ENCODE measurements around the gene PTPRF.
"Not testable (repeated sequence)": the region's sequence is repeated elsewhere in the genome, so short reads cannot be mapped to it uniquely, and the experiment has no call there.

The PTPRF gene

GRCh38 chr1:43530483-43531106 lies at the start of gene PTPRF:
TSS of gene PTPRF (plus strand) at chr1:43530883. CDS start at chr1:43545076, 14,193 bp downstream.
- Histone ChIP-seq H3K4me3 (ENCODE audit: low read depth in 1 of 2, low read length in 2 of 2) (peak within 1 kb of the TSS; percentile 66 to 73), H3K9me3 (ENCODE audit: control insufficient read depth in 1 of 2, low read length in 2 of 2) (no peaks in the 10 kb centered on the region), H3K36me3 (ENCODE audit: control insufficient read depth in 1 of 2, insufficient read depth in 2 of 2, low read length in 2 of 2) (no peaks in the 10 kb centered on the region), H3K4me1 (ENCODE audit: control insufficient read depth in 1 of 2, insufficient read depth in 2 of 2, low read length in 2 of 2) (peaks cover 0 to 27% of the 10 kb centered on the region in 2 donors), H3K27ac (ENCODE audit: low read length) (peak within 1 kb of the TSS; percentile 54), H3K27me3 (ENCODE audit: low read depth, low read length) (no peaks in the 10 kb centered on the region)

GRCh38 chr1:43481491-43481890 lies 49.2 kb upstream of the PTPRF start:
- no peak overlapping the region for H3K4me3 ChIP-seq (ENCODE audit: low read depth in 1 of 2, low read length in 2 of 2)
- no peaks in the 10 kb centered on the region for H3K4me1 ChIP-seq (ENCODE audit: control insufficient read depth in 1 of 2, insufficient read depth in 2 of 2, low read length in 2 of 2)
- no peak overlapping the region for H3K27ac ChIP-seq (ENCODE audit: low read length)
- H3K27me3 ChIP-seq (ENCODE audit: low read depth, low read length), result no peaks in the 10 kb centered on the region
- no peaks in the 10 kb centered on the region for H3K9me3 ChIP-seq (ENCODE audit: control insufficient read depth in 1 of 2, low read length in 2 of 2)
- H3K36me3 ChIP-seq (ENCODE audit: control insufficient read depth in 1 of 2, insufficient read depth in 2 of 2, low read length in 2 of 2), result no peaks in the 10 kb centered on the region

GRCh38 chr1:43482215-43482614 lies 48.5 kb upstream of the PTPRF start:
- Histone ChIP-seq H3K27ac (ENCODE audit: low read length) (no peak overlapping the region), H3K27me3 (ENCODE audit: low read depth, low read length) (no peaks in the 10 kb centered on the region), H3K36me3 (ENCODE audit: control insufficient read depth in 1 of 2, insufficient read depth in 2 of 2, low read length in 2 of 2) (no peaks in the 10 kb centered on the region), H3K4me1 (ENCODE audit: control insufficient read depth in 1 of 2, insufficient read depth in 2 of 2, low read length in 2 of 2) (no peaks in the 10 kb centered on the region), H3K9me3 (ENCODE audit: control insufficient read depth in 1 of 2, low read length in 2 of 2) (peaks cover 0 to under 1% of the 10 kb centered on the region in 2 donors), H3K4me3 (ENCODE audit: low read depth in 1 of 2, low read length in 2 of 2) (no peak overlapping the region)

- H3K27me3 ChIP-seq (ENCODE audit: low read depth, low read length), result no peaks in the 10 kb centered on the region
- H3K9me3 ChIP-seq (ENCODE audit: control insufficient read depth in 1 of 2, low read length in 2 of 2), result peaks cover 0 to 12% of the 10 kb centered on the region in 2 donors
- no peak overlapping the region for H3K27ac ChIP-seq (ENCODE audit: low read length)
- H3K4me1 ChIP-seq (ENCODE audit: control insufficient read depth in 1 of 2, insufficient read depth in 2 of 2, low read length in 2 of 2), result no peaks in the 10 kb centered on the region
- H3K4me3 ChIP-seq (ENCODE audit: low read depth in 1 of 2, low read length in 2 of 2), result no peak overlapping the region
- no peaks in the 10 kb centered on the region for H3K36me3 ChIP-seq (ENCODE audit: control insufficient read depth in 1 of 2, insufficient read depth in 2 of 2, low read length in 2 of 2)
These were observed 46.3 kb upstream of the PTPRF start for GRCh38 chr1:43484367-43484766.

- no peaks in the 10 kb centered on the region for H3K4me1 ChIP-seq (ENCODE audit: control insufficient read depth in 1 of 2, insufficient read depth in 2 of 2, low read length in 2 of 2)
These were observed 42.5 kb upstream of the PTPRF start for GRCh38 chr1:43488165-43488564.

GRCh38 chr1:43491061-43491460 lies 39.6 kb upstream of the PTPRF start:
- no peak overlapping the region for H3K27ac ChIP-seq (ENCODE audit: low read length)
- no peaks in the 10 kb centered on the region for H3K27me3 ChIP-seq (ENCODE audit: low read depth, low read length)
- no peak overlapping the region for H3K4me3 ChIP-seq (ENCODE audit: low read depth in 1 of 2, low read length in 2 of 2)
- no peaks in the 10 kb centered on the region for H3K36me3 ChIP-seq (ENCODE audit: control insufficient read depth in 1 of 2, insufficient read depth in 2 of 2, low read length in 2 of 2)
- H3K9me3 ChIP-seq (ENCODE audit: control insufficient read depth in 1 of 2, low read length in 2 of 2), result peaks cover 0 to 23% of the 10 kb centered on the region in 2 donors
- no peaks in the 10 kb centered on the region for H3K4me1 ChIP-seq (ENCODE audit: control insufficient read depth in 1 of 2, insufficient read depth in 2 of 2, low read length in 2 of 2)

More at GRCh38 chr1:43488165-43488564, 42.5 kb upstream of the PTPRF start:
- H3K27ac ChIP-seq (ENCODE audit: low read length), result no peak overlapping the region
- no peak overlapping the region for H3K4me3 ChIP-seq (ENCODE audit: low read depth in 1 of 2, low read length in 2 of 2)
- no peaks in the 10 kb centered on the region for H3K27me3 ChIP-seq (ENCODE audit: low read depth, low read length)
- H3K36me3 ChIP-seq (ENCODE audit: control insufficient read depth in 1 of 2, insufficient read depth in 2 of 2, low read length in 2 of 2), result no peaks in the 10 kb centered on the region
- peaks cover 0 to 23% of the 10 kb centered on the region in 2 donors for H3K9me3 ChIP-seq (ENCODE audit: control insufficient read depth in 1 of 2, low read length in 2 of 2)

- no peaks in the 10 kb centered on the region for H3K4me1 ChIP-seq (ENCODE audit: control insufficient read depth in 1 of 2, insufficient read depth in 2 of 2, low read length in 2 of 2)
- no peaks in the 10 kb centered on the region for H3K36me3 ChIP-seq (ENCODE audit: control insufficient read depth in 1 of 2, insufficient read depth in 2 of 2, low read length in 2 of 2)
- no peaks in the 10 kb centered on the region for H3K27me3 ChIP-seq (ENCODE audit: low read depth, low read length)
- H3K4me3 ChIP-seq (ENCODE audit: low read depth in 1 of 2, low read length in 2 of 2), result no peak overlapping the region
- H3K27ac ChIP-seq (ENCODE audit: low read length), result no peak overlapping the region
- H3K9me3 ChIP-seq (ENCODE audit: control insufficient read depth in 1 of 2, low read length in 2 of 2), result peaks cover 0 to 17% of the 10 kb centered on the region in 2 donors
These were observed 37.9 kb upstream of the PTPRF start for GRCh38 chr1:43492826-43493225.

GRCh38 chr1:43493661-43494450 lies 36.8 kb upstream of the PTPRF start:
- Histone ChIP-seq H3K4me3 (ENCODE audit: low read depth in 1 of 2, low read length in 2 of 2) (no peak overlapping the region), H3K27me3 (ENCODE audit: low read depth, low read length) (no peaks in the 10 kb centered on the region), H3K9me3 (ENCODE audit: control insufficient read depth in 1 of 2, low read length in 2 of 2) (peaks cover 0 to 12% of the 10 kb centered on the region in 2 donors), H3K36me3 (ENCODE audit: control insufficient read depth in 1 of 2, insufficient read depth in 2 of 2, low read length in 2 of 2) (no peaks in the 10 kb centered on the region), H3K27ac (ENCODE audit: low read length) (no peak overlapping the region), H3K4me1 (ENCODE audit: control insufficient read depth in 1 of 2, insufficient read depth in 2 of 2, low read length in 2 of 2) (no peaks in the 10 kb centered on the region)

- H3K27me3 ChIP-seq (ENCODE audit: low read depth, low read length), result no peaks in the 10 kb centered on the region
- no peaks in the 10 kb centered on the region for H3K36me3 ChIP-seq (ENCODE audit: control insufficient read depth in 1 of 2, insufficient read depth in 2 of 2, low read length in 2 of 2)
- no peak overlapping the region for H3K27ac ChIP-seq (ENCODE audit: low read length)
- H3K4me1 ChIP-seq (ENCODE audit: control insufficient read depth in 1 of 2, insufficient read depth in 2 of 2, low read length in 2 of 2), result no peaks in the 10 kb centered on the region
- H3K4me3 ChIP-seq (ENCODE audit: low read depth in 1 of 2, low read length in 2 of 2), result no peak overlapping the region
- H3K9me3 ChIP-seq (ENCODE audit: control insufficient read depth in 1 of 2, low read length in 2 of 2), result peaks cover 0 to 12% of the 10 kb centered on the region in 2 donors
These were observed 35.5 kb upstream of the PTPRF start for GRCh38 chr1:43495204-43495603.

- no peaks in the 10 kb centered on the region for H3K36me3 ChIP-seq (ENCODE audit: control insufficient read depth in 1 of 2, insufficient read depth in 2 of 2, low read length in 2 of 2)
- H3K4me1 ChIP-seq (ENCODE audit: control insufficient read depth in 1 of 2, insufficient read depth in 2 of 2, low read length in 2 of 2), result no peaks in the 10 kb centered on the region
- H3K4me3 ChIP-seq (ENCODE audit: low read depth in 1 of 2, low read length in 2 of 2), result no peak overlapping the region
- no peaks in the 10 kb centered on the region for H3K9me3 ChIP-seq (ENCODE audit: control insufficient read depth in 1 of 2, low read length in 2 of 2)
- H3K27ac ChIP-seq (ENCODE audit: low read length), result no peak overlapping the region
- no peaks in the 10 kb centered on the region for H3K27me3 ChIP-seq (ENCODE audit: low read depth, low read length)
These were observed 30.8 kb upstream of the PTPRF start for GRCh38 chr1:43499898-43500297.

GRCh38 chr1:43501806-43502205 lies 28.9 kb upstream of the PTPRF start:
- not testable (repeated sequence) for H3K36me3 ChIP-seq (ENCODE audit: control insufficient read depth in 1 of 2, insufficient read depth in 2 of 2, low read length in 2 of 2); H3K9me3 ChIP-seq (ENCODE audit: control insufficient read depth in 1 of 2, low read length in 2 of 2); H3K27me3 ChIP-seq (ENCODE audit: low read depth, low read length); H3K27ac ChIP-seq (ENCODE audit: low read length); H3K4me1 ChIP-seq (ENCODE audit: control insufficient read depth in 1 of 2, insufficient read depth in 2 of 2, low read length in 2 of 2); H3K4me3 ChIP-seq (ENCODE audit: low read depth in 1 of 2, low read length in 2 of 2)

Measured in muscle layer of duodenum (tissue), 2 donors.